ENCODE measurements around the gene RAB31. TPM values are rescaled to one million over a fixed set of nuclear protein-coding genes. Genes with fewer than 3 reads are reported as not detected.

RAB31 gene
- total and polyA plus RNA-seq, 2 experiments from 2014 or later = 26.0 to 81.8 TPM

GRCh38 chr18:9751371-9752031 lies 43.4 kb downstream of the RAB31 start:
- Histone ChIP-seq H3K4me3 (no peak overlapping the region), H3K9me3 (ENCODE audit: low read depth) (no peaks in the 10 kb centered on the region), H3K36me3 (replicated peaks; ENCODE audit: insufficient read depth, low read depth) (no peaks in the 10 kb centered on the region), H3K27me3 (no peaks in the 10 kb centered on the region), H4K20me1 (ENCODE audit: insufficient read depth, poor library complexity, severe bottlenecking) (no peaks in the 10 kb centered on the region), H3K27ac (no peak overlapping the region), H3K4me2 (no peak overlapping the region), H3K79me2 (peaks cover 4% of the 10 kb centered on the region), H3K4me1 (ENCODE audit: insufficient read depth) (peaks cover 2% of the 10 kb centered on the region), H2AFZ (no peak overlapping the region), H3K9me2 (replicated peaks; ENCODE audit: insufficient read depth) (no peaks in the 10 kb centered on the region)
- DNase-seq (ENCODE audit: low spot score) = no peak
- TF ChIP-seq CTCF (IDR thresholded peaks at IDR 0.05; ENCODE audit: poor library complexity) (no peak), EZH2phosphoT487 (IDR thresholded peaks at IDR 0.05; ENCODE audit: low read depth, severe bottlenecking, unreplicated experiment) (no peak), EZH2 (IDR thresholded peaks at IDR 0.05; ENCODE audit: borderline replicate concordance) (no peak)
- 86% methylated on average over 8 of the region's 8 CpGs for WGBS (ENCODE audit: low lambda C conversion rate, missing lambda C conversion rate)

- TF ChIP-seq CTCF (IDR thresholded peaks at IDR 0.05; ENCODE audit: poor library complexity) (no peak), EZH2 (IDR thresholded peaks at IDR 0.05; ENCODE audit: borderline replicate concordance) (no peak), EZH2phosphoT487 (IDR thresholded peaks at IDR 0.05; ENCODE audit: low read depth, severe bottlenecking, unreplicated experiment) (no peak)
- Histone ChIP-seq H3K4me1 (ENCODE audit: insufficient read depth) (peaks cover 5% of the 10 kb centered on the region), H3K9me3 (ENCODE audit: low read depth) (no peaks in the 10 kb centered on the region), H3K4me3 (no peak overlapping the region), H3K9me2 (replicated peaks; ENCODE audit: insufficient read depth) (no peaks in the 10 kb centered on the region), H3K27ac (no peak overlapping the region), H3K4me2 (no peak overlapping the region), H2AFZ (no peak overlapping the region), H3K79me2 (peaks cover 4% of the 10 kb centered on the region), H3K27me3 (no peaks in the 10 kb centered on the region), H4K20me1 (ENCODE audit: insufficient read depth, poor library complexity, severe bottlenecking) (no peaks in the 10 kb centered on the region), H3K36me3 (replicated peaks; ENCODE audit: insufficient read depth, low read depth) (no peaks in the 10 kb centered on the region)
- WGBS (ENCODE audit: low lambda C conversion rate, missing lambda C conversion rate) = 95% methylated on average over 7 of the region's 7 CpGs
- DNase-seq (ENCODE audit: low spot score) = no peak
These were observed 45.7 kb downstream of the RAB31 start for GRCh38 chr18:9753846-9754245.

- Histone ChIP-seq H3K4me1 (ENCODE audit: insufficient read depth) (peaks cover 5% of the 10 kb centered on the region), H3K27me3 (no peaks in the 10 kb centered on the region), H3K4me3 (no peak overlapping the region), H3K79me2 (peaks cover 4% of the 10 kb centered on the region), H3K9me3 (ENCODE audit: low read depth) (no peaks in the 10 kb centered on the region), H3K27ac (no peak overlapping the region), H3K4me2 (no peak overlapping the region), H2AFZ (no peak overlapping the region), H3K9me2 (replicated peaks; ENCODE audit: insufficient read depth) (no peaks in the 10 kb centered on the region), H3K36me3 (replicated peaks; ENCODE audit: insufficient read depth, low read depth) (no peaks in the 10 kb centered on the region), H4K20me1 (ENCODE audit: insufficient read depth, poor library complexity, severe bottlenecking) (no peaks in the 10 kb centered on the region)
- TF ChIP-seq EZH2phosphoT487 (IDR thresholded peaks at IDR 0.05; ENCODE audit: low read depth, severe bottlenecking, unreplicated experiment) (no peak), CTCF (IDR thresholded peaks at IDR 0.05; ENCODE audit: poor library complexity) (no peak), EZH2 (IDR thresholded peaks at IDR 0.05; ENCODE audit: borderline replicate concordance) (no peak)
- DNase-seq (ENCODE audit: low spot score) = no peak
- WGBS (ENCODE audit: low lambda C conversion rate, missing lambda C conversion rate) = 33% methylated on average over 3 of the region's 3 CpGs
These were observed 47.0 kb downstream of the RAB31 start for GRCh38 chr18:9755110-9755509.
